Ramos (cell line): ENCODE measurements around the gene MLH3.

ENCODE experiments used
- in situ Hi-C: fragments of 300-500 bp; cut with MboI; formaldehyde crosslinking; loops from one replicate; pipeline ENCODE4 v1.14.3; 2022; ENCODE audit warnings: low sequenced_read_pairs; ENCODE audit not compliant: unreplicated experiment

Gene MLH3

DNA sequence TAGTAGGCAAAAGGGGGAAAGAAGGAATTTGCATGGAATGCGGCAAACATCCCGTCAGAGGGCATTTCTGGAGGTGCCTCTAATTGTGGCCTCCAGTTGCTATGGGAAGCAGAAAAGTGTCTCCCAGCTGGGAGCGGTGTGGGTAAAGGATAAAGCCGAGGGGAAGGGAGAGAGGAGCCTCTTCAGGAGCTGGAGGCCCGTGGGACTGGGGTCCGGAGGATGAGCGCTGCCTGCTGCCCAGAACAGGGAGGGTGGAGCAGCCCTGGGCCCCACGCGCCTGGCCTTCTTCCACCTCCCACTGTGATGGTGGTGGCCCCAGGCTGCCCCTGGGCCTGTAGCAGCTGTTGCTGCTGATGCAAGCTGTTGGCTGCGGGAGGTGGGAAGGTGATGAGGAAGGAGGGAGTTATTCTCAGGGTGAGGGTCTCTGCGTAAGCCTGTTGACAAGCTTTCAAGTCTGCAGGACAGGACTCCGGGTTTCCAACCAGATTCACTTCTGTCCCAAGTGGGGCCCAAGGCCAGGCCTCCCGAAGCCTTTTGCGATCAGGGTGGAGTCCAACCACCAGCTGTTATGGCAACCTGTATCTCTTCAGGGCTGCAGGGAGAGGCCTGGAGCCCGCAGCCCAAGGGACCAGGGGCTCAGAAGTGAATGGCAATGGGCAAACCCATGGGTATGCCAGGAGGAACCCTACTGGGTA, 76.8 kb downstream of the MLH3 start:
- in situ Hi-C loops = no loop called here

DNA sequence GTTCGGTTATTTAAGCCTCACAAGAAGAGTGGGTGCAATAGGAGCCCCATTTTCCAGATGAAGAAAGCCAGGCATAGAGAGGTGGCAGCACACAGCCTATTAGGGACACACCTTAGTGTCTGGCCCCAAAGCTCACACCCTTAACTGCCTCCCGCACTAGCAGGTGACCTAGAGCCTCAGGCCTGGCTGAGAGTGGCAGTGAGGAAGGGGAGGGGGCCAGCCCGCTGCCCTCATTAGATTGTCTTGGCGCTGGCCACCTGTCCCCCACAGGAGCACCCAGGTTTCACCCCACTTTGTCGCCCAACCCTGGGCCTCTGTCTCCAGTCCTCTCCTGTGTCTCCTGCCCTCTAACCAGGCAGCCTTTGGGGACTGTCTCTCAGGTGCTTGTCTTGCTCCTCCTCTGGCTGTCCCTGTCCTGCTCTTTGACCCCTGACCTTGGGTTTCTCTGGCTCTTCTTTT, 77.3 kb downstream of the MLH3 start:
- in situ Hi-C loops = no loop called here

DNA sequence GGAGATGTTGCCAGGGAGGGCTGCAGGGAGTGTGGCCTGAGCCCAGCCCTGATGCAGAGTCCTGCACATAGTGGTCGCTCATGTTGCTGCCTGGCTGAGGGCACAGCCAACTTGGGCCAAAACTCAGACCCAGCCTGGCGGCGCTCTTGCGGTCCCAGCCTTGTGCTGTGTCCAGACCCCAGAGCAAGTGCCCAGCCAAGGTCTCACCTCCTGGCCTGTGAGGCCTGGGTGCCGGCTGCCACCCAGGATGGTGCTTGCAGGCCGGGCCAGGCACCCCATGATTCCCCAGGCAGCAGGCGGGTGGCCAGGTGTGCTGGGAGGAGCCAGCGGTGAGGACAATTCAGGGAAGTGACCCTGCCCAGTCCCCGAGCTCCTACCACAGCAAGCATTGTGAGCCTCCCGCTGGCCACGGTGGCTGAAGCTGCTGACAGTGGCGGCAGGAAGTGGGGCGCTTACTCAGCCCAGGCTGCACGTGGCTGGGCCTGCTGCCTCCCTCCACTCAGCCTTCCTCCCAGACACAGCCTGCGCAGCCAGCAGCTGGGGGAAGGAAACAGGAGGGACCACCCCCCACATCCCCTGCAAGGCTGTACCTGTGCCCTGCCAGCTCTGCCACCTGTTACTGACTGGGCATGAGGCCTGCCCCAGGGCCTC, 78.1 kb downstream of the MLH3 start:
- in situ Hi-C loops = no loop called here

DNA sequence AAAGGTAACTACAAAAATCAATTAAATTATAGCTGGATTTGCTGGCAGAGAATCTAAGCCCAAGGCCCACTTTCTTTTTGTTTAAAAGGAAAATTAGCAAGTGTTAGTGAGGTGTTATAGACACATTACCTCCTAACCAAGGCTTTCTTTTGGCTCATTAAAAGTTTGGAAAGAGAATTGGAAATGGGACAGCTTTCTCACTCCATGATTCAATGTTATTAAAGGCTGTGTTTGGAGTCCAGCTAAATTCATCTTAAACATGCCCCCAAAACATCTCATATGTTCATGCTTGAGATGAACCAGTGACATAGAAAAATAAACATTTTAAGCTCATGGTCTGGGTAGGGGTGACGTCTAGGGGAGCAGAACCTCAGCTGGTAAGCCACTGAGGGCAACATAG, 82.5 kb downstream of the MLH3 start:
- in situ Hi-C loops = no loop called here

DNA sequence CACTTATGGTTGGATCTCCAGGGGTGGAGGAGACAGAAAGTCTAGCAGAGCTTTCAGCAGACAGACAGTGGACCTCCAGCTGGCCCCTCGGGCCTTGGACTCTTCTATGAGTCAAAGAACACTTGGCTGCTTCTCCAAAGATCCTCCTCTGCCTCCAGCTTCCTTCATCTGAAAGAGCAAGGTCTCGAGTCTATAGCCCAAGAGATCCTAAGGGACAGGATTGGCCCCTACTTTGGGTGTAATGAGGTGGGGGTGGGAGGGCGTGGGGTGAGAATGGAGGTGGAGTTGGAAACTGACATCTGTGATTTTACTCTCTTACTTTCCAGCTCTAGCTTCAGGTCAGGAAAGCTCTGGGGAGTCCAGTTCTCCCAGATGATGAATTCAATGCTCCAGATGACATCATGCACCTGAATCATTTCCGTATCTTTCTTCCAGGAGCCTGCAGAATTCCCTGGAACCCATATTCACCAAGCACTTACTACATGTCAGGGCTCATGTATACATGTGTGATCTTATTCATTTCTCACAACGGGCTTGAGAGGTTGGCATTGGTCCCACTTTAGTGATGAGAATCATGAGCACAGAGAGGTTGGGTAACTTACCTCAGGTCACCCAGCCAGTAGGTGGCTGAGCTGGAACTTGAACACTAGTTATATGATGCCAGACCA, 85.6 kb downstream of the MLH3 start:
- in situ Hi-C loops = no loop called here

DNA sequence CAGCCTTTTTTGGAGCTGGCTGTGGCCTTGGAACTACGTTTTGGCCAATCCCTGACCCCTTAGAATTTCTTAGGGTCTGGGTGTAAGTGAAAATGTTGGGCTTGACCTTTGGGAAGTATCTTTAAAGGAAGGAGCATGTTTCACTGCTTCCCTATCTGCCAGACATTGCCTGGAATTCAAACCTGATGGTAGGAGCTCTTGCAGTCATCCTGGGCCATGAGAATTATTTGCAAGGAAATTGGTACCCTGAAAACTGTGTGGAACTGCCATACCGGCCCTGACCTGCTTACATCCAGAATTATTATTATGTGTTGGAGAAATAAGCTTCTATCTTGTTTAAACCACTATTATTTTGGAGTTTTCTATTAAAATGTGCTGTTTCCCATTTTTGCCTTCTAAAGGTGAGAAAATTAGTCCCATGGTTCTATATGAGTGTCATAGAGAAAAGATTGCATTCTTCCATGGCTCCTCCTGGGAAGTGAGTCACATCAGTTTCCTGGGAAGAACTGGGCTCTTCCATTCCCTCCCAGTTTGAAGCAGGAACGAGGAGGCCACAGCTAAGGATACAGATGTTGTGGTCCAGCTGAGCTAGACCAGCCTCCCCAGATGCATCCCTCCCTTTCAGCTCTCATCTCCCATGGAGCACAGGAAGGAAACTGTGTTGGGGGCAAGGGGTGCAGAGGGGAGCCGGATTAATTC, 86.3 kb downstream of the MLH3 start:
- in situ Hi-C loops = no loop called here
